ENCODE measurements around the gene RFLNA. TPM values are rescaled to one million over a fixed set of nuclear protein-coding genes. Genes with fewer than 3 reads are reported as not detected.

Gene RFLNA
- total and polyA plus RNA-seq, 2 of the 4 experiments (the other 2 are of a cell fraction) = not detected

- Histone ChIP-seq H2BK20ac (ENCODE audit: low read depth, low read length) (no peak overlapping the region), H3K4ac (ENCODE audit: low read depth, low read length) (no peak overlapping the region), H4K8ac (ENCODE audit: low read depth in 2 of 2, low read length in 2 of 2) (no peak overlapping the region), H2BK120ac (ENCODE audit: low read depth, low read length) (no peak overlapping the region), H3K27ac (ENCODE audit: insufficient read depth, low read length) (no peak overlapping the region), H3K14ac (replicated peaks; ENCODE audit: low read depth, low read length) (no peak overlapping the region), H3K9me1 (ENCODE audit: insufficient read depth, low read length) (peaks cover 6% of the 10 kb centered on the region), H2BK5ac (ENCODE audit: low read depth, low read length, poor library complexity, severe bottlenecking) (no peak overlapping the region), H2BK15ac (ENCODE audit: low read depth, low read length) (no peak overlapping the region), H2AK5ac (ENCODE audit: low read depth, low read length) (no peak overlapping the region), H4K20me1 (ENCODE audit: insufficient read depth, low read length) (peaks cover 92% of the 10 kb centered on the region), H4K91ac (ENCODE audit: insufficient read depth, low read depth, low read length) (no peak overlapping the region), H3K4me2 (ENCODE audit: low read depth, low read length) (no peak overlapping the region), H3K4me1 (ENCODE audit: control insufficient read depth, insufficient read depth, low read length) (peaks cover 5% of the 10 kb centered on the region), H3K23ac (ENCODE audit: low read depth, low read length) (no peak overlapping the region), H3K9me3 (ENCODE audit: control insufficient read depth, insufficient read depth, low read length) (no peaks in the 10 kb centered on the region), H4K5ac (ENCODE audit: low read depth, low read length) (no peak overlapping the region), H3K4me3 (ENCODE audit: insufficient read depth, low read depth, low read length) (no peak overlapping the region), H3K18ac (ENCODE audit: low read depth, low read length) (no peak overlapping the region), H2AK9ac (replicated peaks; ENCODE audit: low read depth, low read length, poor library complexity) (no peak overlapping the region), H3K9ac (ENCODE audit: low read depth, low read length) (no peak overlapping the region), H3K79me1 (ENCODE audit: low read depth in 1 of 2, low read length in 2 of 2) (peaks cover 14 to 71% of the 10 kb centered on the region in 2 experiments; a peak in 3 of 4 replicates), H3K56ac (ENCODE audit: extremely low read depth, insufficient read depth, low read length) (no peak overlapping the region), H2AFZ (replicated peaks; ENCODE audit: low read length, poor library complexity) (no peak overlapping the region), H3K27me3 (ENCODE audit: control insufficient read depth, insufficient read depth, low read length) (no peaks in the 10 kb centered on the region), H3K36me3 (ENCODE audit: control insufficient read depth, insufficient read depth, low read length) (peaks cover 55% of the 10 kb centered on the region)
- dilution Hi-C loops (cut with HindIII; ENCODE audit: low sequenced_read_pairs, unreplicated experiment) = no loop called here
- in situ Hi-C loops (cut with MboI; ENCODE audit: low sequenced_read_pairs) = no loop called here
- TF ChIP-seq SMC3 (IDR thresholded peaks at IDR 0.05; ENCODE audit: low read depth, low read length) = no peak
- TF ChIP-seq RCOR1 (IDR thresholded peaks at IDR 0.05; ENCODE audit: insufficient replicate concordance, low read length) = no peak
- no peak for TF ChIP-seq MAZ (IDR thresholded peaks at IDR 0.05; ENCODE audit: borderline replicate concordance, low read depth, low read length)
- TF ChIP-seq CEBPB (IDR thresholded peaks at IDR 0.05; ENCODE audit: low read depth, low read length) = no peak
- no peak for TF ChIP-seq BHLHE40 (IDR thresholded peaks at IDR 0.05; ENCODE audit: low read depth, low read length)
- no peak for TF ChIP-seq MXI1 (IDR thresholded peaks at IDR 0.05; ENCODE audit: borderline replicate concordance, low read depth, low read length)
- TF ChIP-seq RFX5 (IDR thresholded peaks at IDR 0.05; ENCODE audit: low read depth, low read length) = no peak
- no peak for TF ChIP-seq ELK1 (IDR thresholded peaks at IDR 0.05; ENCODE audit: borderline replicate concordance, low read depth, low read length)
- TF ChIP-seq RAD21 (IDR thresholded peaks at IDR 0.05; ENCODE audit: low read length) = no peak
- TF ChIP-seq, protein P1, sequence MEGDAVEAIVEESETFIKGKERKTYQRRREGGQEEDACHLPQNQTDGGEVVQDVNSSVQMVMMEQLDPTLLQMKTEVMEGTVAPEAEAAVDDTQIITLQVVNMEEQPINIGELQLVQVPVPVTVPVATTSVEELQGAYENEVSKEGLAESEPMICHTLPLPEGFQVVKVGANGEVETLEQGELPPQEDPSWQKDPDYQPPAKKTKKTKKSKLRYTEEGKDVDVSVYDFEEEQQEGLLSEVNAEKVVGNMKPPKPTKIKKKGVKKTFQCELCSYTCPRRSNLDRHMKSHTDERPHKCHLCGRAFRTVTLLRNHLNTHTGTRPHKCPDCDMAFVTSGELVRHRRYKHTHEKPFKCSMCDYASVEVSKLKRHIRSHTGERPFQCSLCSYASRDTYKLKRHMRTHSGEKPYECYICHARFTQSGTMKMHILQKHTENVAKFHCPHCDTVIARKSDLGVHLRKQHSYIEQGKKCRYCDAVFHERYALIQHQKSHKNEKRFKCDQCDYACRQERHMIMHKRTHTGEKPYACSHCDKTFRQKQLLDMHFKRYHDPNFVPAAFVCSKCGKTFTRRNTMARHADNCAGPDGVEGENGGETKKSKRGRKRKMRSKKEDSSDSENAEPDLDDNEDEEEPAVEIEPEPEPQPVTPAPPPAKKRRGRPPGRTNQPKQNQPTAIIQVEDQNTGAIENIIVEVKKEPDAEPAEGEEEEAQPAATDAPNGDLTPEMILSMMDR (conservative IDR thresholded peaks at IDR 0.05; ENCODE audit: low read depth, low read length) = no peak
- TF ChIP-seq FOS (IDR thresholded peaks at IDR 0.05; ENCODE audit: low read depth, low read length) = no peak
- no peak for TF ChIP-seq POLR2A (IDR thresholded peaks at IDR 0.05; ENCODE audit: low read depth, low read length)
- TF ChIP-seq CHD1 (IDR thresholded peaks at IDR 0.05; ENCODE audit: low read depth, low read length) = no peak
- TF ChIP-seq NFE2L2 (IDR thresholded peaks at IDR 0.05; ENCODE audit: low read depth, low read length) = no peak
- TF ChIP-seq, protein P2, sequence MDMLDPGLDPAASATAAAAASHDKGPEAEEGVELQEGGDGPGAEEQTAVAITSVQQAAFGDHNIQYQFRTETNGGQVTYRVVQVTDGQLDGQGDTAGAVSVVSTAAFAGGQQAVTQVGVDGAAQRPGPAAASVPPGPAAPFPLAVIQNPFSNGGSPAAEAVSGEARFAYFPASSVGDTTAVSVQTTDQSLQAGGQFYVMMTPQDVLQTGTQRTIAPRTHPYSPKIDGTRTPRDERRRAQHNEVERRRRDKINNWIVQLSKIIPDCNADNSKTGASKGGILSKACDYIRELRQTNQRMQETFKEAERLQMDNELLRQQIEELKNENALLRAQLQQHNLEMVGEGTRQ (IDR thresholded peaks at IDR 0.05; ENCODE audit: low read depth, low read length) = no peak
- TF ChIP-seq MAFK (IDR thresholded peaks at IDR 0.05; ENCODE audit: low read depth, low read length) = no peak
- ATAC-seq (ENCODE audit: low read depth) (no peak), DNase-seq (no peak)
- ChIA-PET POLR2A (ENCODE audit: unreplicated experiment) (no interaction called here), CTCF (no interaction called here)
- intact Hi-C loops (cut with micrococcal nuclease) = no loop called here
- 86% methylated on average over 14 of the region's 23 CpGs; no CpG with 5 or more reads in 1 of the 2 experiments for WGBS, 2 experiments (ENCODE audit: extremely low coverage in 2 of 2, insufficient read length in 1 of 2)
- BruUV-seq (replicated peaks) = no TSS peak
Measured at GRCh38 chr12:124363353-124363965, 68.6 kb downstream of the RFLNA start.

All from IMR-90 (cell line).